SK-N-SH (cell line): ENCODE results near the gene ABCA7. TPM values are rescaled to one million over a fixed set of nuclear protein-coding genes. Genes with fewer than 3 reads are reported as not detected.
A peak's percentile ranks its signal among the peaks of the same experiment; 100 is the strongest.

Experiments
- CTCF ChIA-PET: fragments of 300-600, 350-600 bp; formaldehyde crosslinking; extraction: SDS; loops from one replicate; lab custom pipeline; 2021; lab: Yijun Ruan, JAX
- POLR2A ChIA-PET: fragments of 350-600 bp; sonication (Branson Sonifier 250); formaldehyde crosslinking; extraction: SDS; loops from one replicate; lab custom pipeline; 2020; ENCODE audit warnings: antibody characterized with exemption, inconsistent platforms; lab: Yijun Ruan, JAX
- DNase-seq: peaks from one replicate; pipeline ENCODE4 v3.0.0; 2012
- H2AFZ ChIP-seq: fragments of 200-600 bp; sonication (generic); 2 replicates; pipeline ENCODE4 v1.8.1; 2016; ENCODE audit warnings: antibody characterized with exemption, mild to moderate bottlenecking, low read depth
- H3F3A ChIP-seq: fragments of 200-600 bp; sonication (generic); replicated peaks from 2 replicates; pipeline ENCODE3; 2016; ENCODE audit warnings: antibody characterized with exemption, mild to moderate bottlenecking; ENCODE audit not compliant: insufficient read depth
- H3K27ac ChIP-seq, 2 experiments: fragments of 200-500 bp in 1 of 2; fragments of 200-600 bp in 1 of 2; sonication (Bioruptor generic) in 1 of 2; sonication (generic), shearing (Covaris generic) in 1 of 2; 2 replicates each; pipeline versions ENCODE4 v1.5.1 to v1.6.1; 2014 to 2016; ENCODE audit warnings: low read depth in 2 of 2, inconsistent platforms in 1 of 2, low read length in 1 of 2, mild to moderate bottlenecking in 1 of 2, mixed read lengths in 1 of 2
- H3K27me3 ChIP-seq: fragments of 200-600 bp; sonication (generic), shearing (Covaris generic); 2 replicates; pipeline ENCODE4 v1.6.1; 2016; ENCODE audit warnings: mixed run types; ENCODE audit not compliant: insufficient read depth
- H3K36me3 ChIP-seq, 2 experiments: fragments of 200-500 bp in 1 of 2; fragments of 200-600 bp in 1 of 2; sonication (Bioruptor generic) in 1 of 2; sonication (generic) in 1 of 2; replicated peaks in 1 of 2; 2 replicates each; pipeline versions ENCODE3 to v1.5.1; 2014 to 2016; ENCODE audit warnings: low read length in 1 of 2, mild to moderate bottlenecking in 1 of 2; ENCODE audit not compliant: insufficient read depth in 2 of 2, control insufficient read depth in 1 of 2
- H3K4me1 ChIP-seq, 2 experiments: fragments of 200-500 bp in 1 of 2; fragments of 200-600 bp in 1 of 2; sonication (Bioruptor generic) in 1 of 2; sonication (generic), shearing (Covaris generic) in 1 of 2; 2 replicates each; pipeline versions ENCODE4 v1.5.1 to v1.6.1; 2014 to 2016; ENCODE audit warnings: low read depth in 1 of 2, low read length in 1 of 2, mixed run types in 1 of 2; ENCODE audit not compliant: insufficient read depth in 2 of 2, control insufficient read depth in 1 of 2
- H3K4me2 ChIP-seq: fragments of 200-600 bp; sonication (generic), shearing (Covaris generic); 2 replicates; pipeline ENCODE4 v1.6.1; 2017; ENCODE audit warnings: mixed run types
- H3K4me3 ChIP-seq, 2 experiments: fragments of 200-500 bp in 1 of 2; fragments of 200-600 bp in 1 of 2; sonication (Bioruptor generic) in 1 of 2; sonication (generic), shearing (Covaris generic) in 1 of 2; 2 replicates each; pipeline versions ENCODE4 v1.5.1 to v1.8.1; 2014 to 2016; ENCODE audit warnings: low read depth in 2 of 2, inconsistent platforms in 1 of 2, low read length in 1 of 2, mild to moderate bottlenecking in 1 of 2, mixed read lengths in 1 of 2, moderate library complexity in 1 of 2
- H3K79me2 ChIP-seq: fragments of 200-600 bp; sonication (generic); 2 replicates; pipeline ENCODE4 v1.8.1; 2017; ENCODE audit warnings: mild to moderate bottlenecking; ENCODE audit not compliant: insufficient read depth
- H3K9ac ChIP-seq: fragments of 200-600 bp; sonication (generic); 2 replicates; pipeline ENCODE4 v1.6.1; 2017; ENCODE audit warnings: mixed run types
- H3K9me2 ChIP-seq: fragments of 200-600 bp; sonication (generic); 2 replicates; pipeline ENCODE4 v1.6.1; 2017; ENCODE audit warnings: mixed run types
- H3K9me3 ChIP-seq: fragments of 200-600 bp; sonication (generic); 2 replicates; pipeline ENCODE4 v1.6.1; 2017; ENCODE audit warnings: mixed run types, mild to moderate bottlenecking, moderate library complexity
- H4K20me1 ChIP-seq: fragments of 200-600 bp; sonication (generic); 2 replicates; pipeline ENCODE4 v1.6.1; 2017; ENCODE audit warnings: mild to moderate bottlenecking, mixed run types; ENCODE audit not compliant: insufficient read depth
- CHD2 ChIP-seq: fragments of 150-350 bp; IDR thresholded peaks from 2 replicates; pipeline ENCODE4 v1.6.1; 2018; ENCODE audit warnings: low read length; ENCODE audit not compliant: partially characterized antibody
- FOXJ3 ChIP-seq: sonication (generic); formaldehyde crosslinking; IDR thresholded peaks from 2 replicates; pipeline ENCODE4 v1.5.1; 2020; ENCODE audit warnings: mild to moderate bottlenecking, missing genetic modification reagents
- FOXM1 ChIP-seq: IDR thresholded peaks from 2 replicates; pipeline ENCODE4 v1.4.0; 2012; ENCODE audit warnings: low read depth, mild to moderate bottlenecking
- GABPA ChIP-seq: IDR thresholded peaks from 2 replicates; pipeline ENCODE4 v1.4.0; 2012; ENCODE audit warnings: low read depth, mild to moderate bottlenecking
- JUND ChIP-seq: IDR thresholded peaks from 2 replicates; pipeline ENCODE4 v1.4.0; 2012
- SMC3 ChIP-seq: IDR thresholded peaks from 2 replicates; pipeline ENCODE4 v1.6.1; 2012; ENCODE audit warnings: low read depth, low read length, improper control_type of control experiment
- TCF12 ChIP-seq: IDR thresholded peaks from 2 replicates; pipeline ENCODE4 v1.4.0; 2012
- WGBS: methylation state at CpG from one replicate; pipeline ENCODE4 v1.1.6; 2017; ENCODE audit warnings: low lambda C conversion rate; 5-methylcytosine and 5-hydroxymethylcytosine counted together
- polyA plus RNA-seq, 3 experiments: library from polyadenylated mRNA; depleted of rRNA; stranded (reverse); fragments of >200 nt; gene quantifications; 2 replicates each; pipeline ENCODE4 v1.2.3, GENCODE V29; 2012

The ABCA7 gene
- polyA plus RNA-seq, 1 of the 3 experiments (the other 2 are of a cell fraction) = 7.8 TPM

GRCh38 chr19:1072371-1073015 lies 32.6 kb downstream of the ABCA7 start (continued):
- no peak for TF ChIP-seq JUND
- no peak for TF ChIP-seq TCF12

- Histone ChIP-seq H3K36me3 (no peaks in the 10 kb centered on the region), H3K27ac (no peak overlapping the region), H3F3A (peaks cover 18% of the 10 kb centered on the region), H3K79me2 (no peaks in the 10 kb centered on the region), H3K9me3 (no peaks in the 10 kb centered on the region), H3K4me3 (no peak overlapping the region), H3K9me2 (no peaks in the 10 kb centered on the region), H3K9ac (no peak overlapping the region), H3K4me2 (0 out of 2 replicates have a peak overlapping the region, but pooled peaks have one; percentile 89), H4K20me1 (no peaks in the 10 kb centered on the region), H3K27me3 (peaks cover 27% of the 10 kb centered on the region), H3K4me1 (peaks cover 0 to 5% of the 10 kb centered on the region in 2 experiments; a peak in 1 of 4 replicates), H2AFZ (no peak overlapping the region)
- ChIA-PET CTCF (interaction anchor here (1.0 to 2.2 kb wide), 3 partner anchors 9 to 90 kb away, joined by 3 to 8 read pairs (median 4); partner anchors contain the start of gene WDR18), POLR2A (no interaction called here)
- 93% methylated on average over 25 of the region's 30 CpGs for WGBS
- no peak for TF ChIP-seq FOXM1
- no peak for DNase-seq
These were observed 33.4 kb downstream of the ABCA7 start for GRCh38 chr19:1073063-1073955.

GRCh38 chr19:1073956-1074517 lies 34.1 kb downstream of the ABCA7 start:
- H3F3A ChIP-seq = peaks cover 18% of the 10 kb centered on the region
- peak overlapping the region in 1 of 2 experiments; percentile 38; a peak in 2 of 4 replicates for H3K4me3 ChIP-seq
- no peak for DNase-seq
- no peaks in the 10 kb centered on the region for H3K36me3 ChIP-seq
- TF ChIP-seq SMC3 (no peak), FOXJ3 (CRISPR knock-in tag) (no peak), GABPA (no peak), CHD2 (no peak)
- POLR2A ChIA-PET = interaction anchor here (0.6 to 1.0 kb wide), 3 partner anchors 15 to 195 kb away, joined by 3 to 4 read pairs (median 3); partner anchors contain the start of gene CIRBP
- peaks cover 20% of the 10 kb centered on the region for H3K27me3 ChIP-seq
- peak overlapping the region in 1 of 2 experiments; percentile 31; a peak in 1 of 4 replicates for H3K27ac ChIP-seq
- no peak overlapping the region for H2AFZ ChIP-seq
- H3K9me2 ChIP-seq = no peaks in the 10 kb centered on the region
- H3K4me1 ChIP-seq = peaks cover 0 to 5% of the 10 kb centered on the region in 2 experiments; a peak in 1 of 4 replicates
- no peaks in the 10 kb centered on the region for H3K79me2 ChIP-seq
- CTCF ChIA-PET = interaction anchor here (0.6 to 2.2 kb wide), 2 partner anchors 9 to 170 kb away, joined by 3 to 8 read pairs; no protein-coding TSS in a partner anchor
- no peaks in the 10 kb centered on the region for H4K20me1 ChIP-seq
- H3K9me3 ChIP-seq = no peaks in the 10 kb centered on the region
- 83% methylated on average over 20 of the region's 28 CpGs for WGBS
- no peak overlapping the region for H3K9ac ChIP-seq
- H3K4me2 ChIP-seq = peak overlapping the region; percentile 89; the same call in 1 of the 2 replicates
